GM18499 (cell line): ENCODE measurements around the gene ACRBP.

Experiments used
- ATAC-seq: cut with Tn5 transposase; IDR thresholded peaks from one replicate; pipeline ENCODE4 v1.9.1; 2021; ENCODE audit warnings: moderate number of reproducible peaks; ENCODE audit not compliant: insufficient read depth, unreplicated experiment

ACRBP gene

DNA sequence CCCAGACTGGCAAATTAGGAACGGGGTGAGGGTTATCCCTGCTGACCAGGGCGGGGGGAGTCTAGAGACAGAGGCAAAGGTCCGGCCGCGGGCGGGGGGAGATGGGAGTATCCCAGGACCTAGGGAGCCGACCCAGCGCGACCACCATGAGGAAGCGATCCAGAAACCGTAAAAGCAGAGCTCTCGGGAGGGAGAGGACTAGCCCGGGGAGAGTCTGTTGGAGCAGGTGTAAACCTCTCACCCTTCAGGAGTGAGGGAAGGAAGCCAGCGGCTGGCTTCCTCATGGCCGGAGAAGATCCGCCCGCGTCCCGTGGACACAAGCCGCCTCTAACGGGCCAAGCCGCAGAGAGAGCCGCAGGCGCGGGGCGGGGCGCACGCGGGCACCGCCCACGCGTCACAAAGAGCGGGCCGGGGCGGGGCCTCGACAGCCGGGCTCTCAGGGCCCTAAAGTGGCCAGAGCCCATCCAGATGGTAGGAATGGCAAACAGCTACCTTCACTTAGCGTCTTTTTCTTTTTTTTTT, at the start of gene ACRBP:
Gene ACRBP, minus strand, starts transcription at position 350 of the 522 bp plus-strand sequence. Its CDS starts 66 bp downstream, at position 284.
- no peak for ATAC-seq

- no peak for ATAC-seq
Observed at GRCh38 chr12:6695313-6696045, 48.2 kb upstream of the ACRBP start.

- ATAC-seq = no peak
Observed at GRCh38 chr12:6694701-6695100, 47.5 kb upstream of the ACRBP start.

- no peak for ATAC-seq
Observed at GRCh38 chr12:6693832-6694355, 46.7 kb upstream of the ACRBP start.

GRCh38 chr12:6692888-6693287, 45.7 kb upstream of the ACRBP start:
- ATAC-seq = no peak

- no peak for ATAC-seq
Observed at GRCh38 chr12:6691473-6691872, 44.2 kb upstream of the ACRBP start.

GRCh38 chr12:6688999-6689882, 42.0 kb upstream of the ACRBP start, which contains the start of gene ZNF384:
Gene ZNF384, minus strand, starts transcription at chr12:6689375. Its CDS starts 9,855 bp downstream, at chr12:6679520.
- no peak for ATAC-seq

DNA sequence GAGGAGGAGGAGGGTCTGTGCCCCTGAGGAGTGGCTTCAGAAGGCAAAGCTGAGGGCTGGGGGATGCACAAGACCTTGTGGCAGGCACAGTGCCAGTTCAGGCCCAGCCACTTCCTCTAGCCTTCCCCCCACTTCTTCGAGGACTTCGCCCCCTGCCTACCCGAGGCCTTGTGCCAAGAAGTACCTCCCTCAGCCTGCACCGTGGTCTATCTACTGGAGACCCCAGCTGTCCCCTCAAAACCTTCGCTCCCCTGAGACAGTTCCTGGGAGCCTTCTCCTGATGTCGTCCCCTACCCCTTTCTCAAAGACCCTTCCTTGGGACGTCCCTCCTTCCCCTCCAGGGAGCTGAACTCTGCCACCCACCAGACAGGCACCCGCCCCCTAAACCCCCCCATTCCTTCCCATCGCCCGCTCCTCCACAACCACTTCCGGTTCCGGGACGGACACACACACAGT, 41.3 kb upstream of the ACRBP start:
- ATAC-seq = no peak

GRCh38 chr12:6685814-6686213, 38.6 kb upstream of the ACRBP start:
- ATAC-seq = no peak

GRCh38 chr12:6684609-6685008, 37.4 kb upstream of the ACRBP start:
- ATAC-seq = no peak

- no peak for ATAC-seq
Observed at GRCh38 chr12:6676962-6677361, 29.7 kb upstream of the ACRBP start.

GRCh38 chr12:6672143-6672542, 24.9 kb upstream of the ACRBP start:
- ATAC-seq = no peak

DNA sequence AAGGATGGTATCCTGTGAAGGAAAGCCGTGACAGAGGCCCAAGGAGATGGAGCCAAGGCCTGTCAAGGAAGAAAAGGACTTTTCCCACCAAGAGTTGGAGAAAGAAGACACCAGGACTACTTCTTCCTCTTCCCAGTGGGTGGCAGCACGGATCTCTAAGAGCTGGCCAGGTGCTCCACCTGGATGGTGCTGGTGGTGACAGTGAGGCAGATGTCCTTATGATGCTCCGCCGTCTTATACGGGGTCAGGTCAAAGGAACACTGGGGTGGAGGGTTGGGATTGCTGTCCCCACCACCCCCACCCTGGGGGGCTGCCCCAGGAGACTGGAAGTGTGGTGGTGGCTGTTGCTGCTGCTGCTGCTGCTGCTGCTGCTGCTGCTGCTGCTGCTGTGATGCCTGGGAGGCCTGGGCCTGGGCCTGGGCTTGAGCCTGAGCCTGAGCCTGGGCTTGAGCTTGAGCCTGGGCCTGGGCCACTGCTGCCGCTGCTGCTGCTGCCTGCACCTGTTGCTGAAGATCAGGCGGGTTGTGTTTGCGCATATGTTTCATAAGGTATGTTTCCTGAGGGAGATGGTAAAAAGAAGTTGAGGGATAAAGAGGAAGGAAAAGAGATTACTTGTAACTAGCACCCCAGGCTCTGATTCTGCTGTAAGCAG, 20.5 kb upstream of the ACRBP start:
- no peak for ATAC-seq

DNA sequence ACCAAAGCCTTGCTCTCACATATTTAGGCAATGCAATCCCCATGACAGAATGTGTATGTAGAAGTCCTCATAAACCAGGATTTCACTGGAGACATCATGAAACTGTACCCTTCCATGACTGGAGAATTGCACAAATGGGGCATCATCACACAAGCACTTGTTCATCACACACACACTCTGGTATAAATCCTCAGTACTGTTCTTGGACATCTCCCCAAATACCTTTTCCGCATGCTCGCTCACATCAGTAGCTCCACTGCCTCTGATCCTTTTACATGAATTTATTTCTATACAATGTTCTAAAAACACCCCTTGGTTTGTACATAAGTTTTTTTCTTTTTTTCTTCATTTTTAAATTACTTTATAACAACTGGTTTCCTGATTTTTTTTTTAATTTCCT, 19.0 kb upstream of the ACRBP start:
- ATAC-seq = no peak

DNA sequence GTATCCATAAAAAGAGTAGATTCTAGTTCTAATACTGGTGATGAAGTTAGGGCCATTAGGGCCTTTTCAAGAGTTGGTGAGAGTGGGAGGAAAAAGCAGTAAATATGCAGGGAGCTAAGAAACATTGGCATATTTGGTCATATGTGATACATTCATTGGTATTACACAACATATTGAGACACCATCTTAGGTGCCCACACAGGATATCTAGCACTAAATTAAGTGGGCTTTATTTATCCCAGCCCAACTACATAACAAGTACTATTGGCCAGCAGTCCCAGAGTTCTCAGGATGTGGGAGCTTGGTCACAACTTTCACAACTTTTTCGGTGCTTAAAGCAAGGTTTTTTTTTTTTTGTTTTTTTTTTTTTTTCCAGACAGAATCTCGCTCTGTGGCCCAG, 17.7 kb upstream of the ACRBP start:
- no peak for ATAC-seq

- ATAC-seq = peak; percentile 75
Observed at GRCh38 chr12:6662906-6663742, 15.9 kb upstream of the ACRBP start, which contains the start of gene ING4. Gene ING4, minus strand, starts transcription at chr12:6663119. Its CDS starts 18 bp downstream, at chr12:6663101.

- ATAC-seq = no peak
Observed at GRCh38 chr12:6662602-6662905, 15.3 kb upstream of the ACRBP start.

GRCh38 chr12:6653987-6654386, 6.8 kb upstream of the ACRBP start:
- no peak for ATAC-seq

- no peak for ATAC-seq
Observed at GRCh38 chr12:6653342-6653741, 6.1 kb upstream of the ACRBP start.

- ATAC-seq = no peak
Observed at GRCh38 chr12:6652391-6652790, 5.2 kb upstream of the ACRBP start.
